ENCODE measurements around the gene CNTN5.

- TF ChIP-seq CTCF (IDR thresholded peaks at IDR 0.05) (no peak), EZH2phosphoT487 (IDR thresholded peaks at IDR 0.05; ENCODE audit: borderline replicate concordance, low read depth) (no peak)
These were observed 782.8 kb downstream of the CNTN5 start for GRCh38 chr11:99803501-99803900.

Measured in SK-N-SH (cell line).